Erythroblast (primary cell): ENCODE measurements around the gene EGFL8.

Experiments used
- GATA1 ChIP-seq: IDR thresholded peaks from 2 replicates; pipeline ENCODE4 v1.6.1; 2011; ENCODE audit warnings: low read depth, mild to moderate bottlenecking, control low read depth, low read length, moderate library complexity
- POLR2A ChIP-seq: IDR thresholded peaks from 2 replicates; pipeline ENCODE4 v1.6.1; 2011; ENCODE audit warnings: mild to moderate bottlenecking, low read length

GRCh38 chr6:32156891-32157290 lies 7.5 kb upstream of the EGFL8 start:
- TF ChIP-seq POLR2A (no peak), GATA1 (no peak)
